Coronary artery (tissue), 2 donors: ENCODE measurements around the gene MT1H.

Experiments
- DNase-seq: peaks from one replicate; pipeline ENCODE4 v3.0.0-alpha.2; 2017; ENCODE audit warnings: low spot score
- H3K27ac ChIP-seq, 2 donors: fragments of 200-600 bp; sonication (generic); one replicate each; pipeline ENCODE4 v1.5.1; 2016 to 2019
- H3K4me3 ChIP-seq: fragments of 200-600 bp; sonication (generic); 2 replicates; pipeline ENCODE4 v1.5.1; 2016; ENCODE audit warnings: mild to moderate bottlenecking, moderate library complexity
- CTCF ChIP-seq: fragments of 200-600 bp; sonication (generic); IDR thresholded peaks from one replicate; pipeline ENCODE4 v1.5.1; 2019; ENCODE audit warnings: antibody characterized with exemption

The MT1H gene

DNA sequence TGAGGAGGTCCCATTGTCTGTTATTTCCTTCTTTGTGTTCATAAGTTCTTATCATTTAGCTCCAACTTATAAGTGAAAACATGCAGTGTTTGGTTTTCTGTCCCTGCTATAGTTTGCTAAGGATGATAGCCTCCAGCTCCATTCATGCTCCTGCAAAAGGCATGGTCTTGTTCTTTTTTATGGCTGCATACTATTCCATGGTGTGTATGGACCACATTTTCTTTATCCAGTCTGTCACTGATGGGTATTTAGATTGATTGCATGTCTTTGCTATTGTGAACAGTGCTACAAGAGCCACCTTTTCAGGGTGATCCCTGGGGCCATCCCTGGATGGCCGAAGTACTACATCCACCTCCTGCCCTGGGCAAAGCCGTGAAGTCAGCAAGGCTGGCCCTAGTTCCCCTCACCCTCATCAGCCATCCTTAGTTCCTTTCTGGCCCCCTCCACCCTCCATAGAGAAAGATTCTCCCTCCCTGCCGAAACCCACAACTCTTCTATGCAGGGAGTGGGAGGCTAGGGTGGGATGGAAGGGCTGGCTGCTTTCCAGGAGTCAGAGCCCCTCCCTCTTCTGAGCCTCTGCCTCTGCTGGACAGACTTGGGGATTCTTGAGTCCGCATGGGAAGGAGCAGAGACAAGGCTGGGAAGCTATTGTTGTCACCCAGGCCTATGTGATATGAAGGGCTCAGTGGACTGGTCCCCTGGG is 21.0 kb downstream of the MT1H start:
- Histone ChIP-seq H3K4me3 (no peak overlapping the region), H3K27ac (no peak overlapping the region)
- no peak for DNase-seq
- no peak for TF ChIP-seq CTCF

GRCh38 chr16:56691885-56692284 is 22.3 kb downstream of the MT1H start:
- DNase-seq = no peak
- no peak overlapping the region for H3K27ac ChIP-seq
- TF ChIP-seq CTCF = no peak

GRCh38 chr16:56695246-56695645 is 25.6 kb downstream of the MT1H start:
- no peak for DNase-seq
- no peak for TF ChIP-seq CTCF
- Histone ChIP-seq H3K4me3 (no peak overlapping the region), H3K27ac (no peak overlapping the region)

More at GRCh38 chr16:56691885-56692284, 22.3 kb downstream of the MT1H start:
- H3K4me3 ChIP-seq = no peak overlapping the region

GRCh38 chr16:56697456-56698155 is 28.0 kb downstream of the MT1H start:
- no peak overlapping the region for H3K27ac ChIP-seq
- DNase-seq = no peak
- no peak for TF ChIP-seq CTCF
- H3K4me3 ChIP-seq = no peak overlapping the region

- TF ChIP-seq CTCF = no peak
- H3K4me3 ChIP-seq = no peak overlapping the region
- H3K27ac ChIP-seq = no peak overlapping the region
- no peak for DNase-seq
Observed at GRCh38 chr16:56700195-56700594, 30.6 kb downstream of the MT1H start.

GRCh38 chr16:56700631-56701030 is 31.0 kb downstream of the MT1H start:
- TF ChIP-seq CTCF = no peak
- Histone ChIP-seq H3K4me3 (no peak overlapping the region), H3K27ac (no peak overlapping the region)
- DNase-seq = no peak

DNA sequence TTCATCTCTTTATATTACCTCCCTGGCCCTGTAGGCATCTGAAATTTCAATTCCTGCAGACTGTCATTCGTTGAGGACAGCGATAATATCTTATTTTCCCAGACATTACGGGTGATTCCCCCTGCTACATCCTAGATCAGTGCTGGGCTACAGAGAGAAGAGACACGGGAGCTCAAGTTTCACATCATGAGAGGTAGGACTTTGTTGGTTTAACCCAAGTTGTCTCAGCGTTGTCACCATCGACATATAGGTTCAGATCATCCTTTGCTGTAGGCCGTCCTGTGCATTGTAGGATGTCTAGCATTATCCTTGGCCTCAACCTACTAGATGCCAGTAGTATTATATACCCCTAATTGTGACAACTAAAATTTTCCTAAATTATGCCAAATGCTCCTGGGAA is 31.9 kb downstream of the MT1H start:
- H3K4me3 ChIP-seq = no peak overlapping the region
- DNase-seq = no peak
- H3K27ac ChIP-seq = no peak overlapping the region
- no peak for TF ChIP-seq CTCF
